ENCODE data around the gene KLC1.
"Not testable (repeated sequence)": the region's sequence is repeated elsewhere in the genome, so short reads cannot be mapped to it uniquely, and the experiment has no call there.

KLC1 gene

GRCh38 chr14:103628684-103629502 is at the start of gene KLC1:
TSS of gene KLC1 (plus strand) at chr14:103629211. CDS start at chr14:103654565, 25,354 bp downstream.
- DNase-seq: peak; percentile 85

- no peak for DNase-seq
Measured at GRCh38 chr14:103581206-103581605, 47.8 kb upstream of the KLC1 start.

- DNase-seq: no peak
Measured at GRCh38 chr14:103581954-103582703, 46.9 kb upstream of the KLC1 start.

GRCh38 chr14:103584326-103584915 is 44.6 kb upstream of the KLC1 start:
- DNase-seq: no peak

- DNase-seq: no peak
Measured at GRCh38 chr14:103593577-103593976, 35.4 kb upstream of the KLC1 start.

- DNase-seq: no peak
Measured at GRCh38 chr14:103594265-103594664, 34.7 kb upstream of the KLC1 start.

- no peak for DNase-seq
Measured at GRCh38 chr14:103597623-103598377, 31.2 kb upstream of the KLC1 start.

- no peak for DNase-seq
Measured at GRCh38 chr14:103600503-103600902, 28.5 kb upstream of the KLC1 start.

GRCh38 chr14:103604620-103605019 is 24.4 kb upstream of the KLC1 start:
- no peak for DNase-seq

GRCh38 chr14:103606963-103607668 is 21.9 kb upstream of the KLC1 start:
- DNase-seq: peak; percentile 24

GRCh38 chr14:103607822-103608221 is 21.2 kb upstream of the KLC1 start:
- no peak for DNase-seq

GRCh38 chr14:103609081-103609480 is 19.9 kb upstream of the KLC1 start:
- DNase-seq: not testable (repeated sequence)

- no peak for DNase-seq
Measured at GRCh38 chr14:103611215-103611614, 17.8 kb upstream of the KLC1 start.

- DNase-seq: no peak
Measured at GRCh38 chr14:103613517-103613916, 15.5 kb upstream of the KLC1 start.

- DNase-seq: no peak
Measured at GRCh38 chr14:103616635-103617300, 12.2 kb upstream of the KLC1 start.

GRCh38 chr14:103619057-103619456 is 10.0 kb upstream of the KLC1 start:
- DNase-seq: no peak

GRCh38 chr14:103621860-103622259 is 7.2 kb upstream of the KLC1 start:
- DNase-seq: no peak

- no peak for DNase-seq
Measured at GRCh38 chr14:103623308-103623707, 5.7 kb upstream of the KLC1 start.

GRCh38 chr14:103623883-103624482 is 5.0 kb upstream of the KLC1 start:
- no peak for DNase-seq

GRCh38 chr14:103624860-103625259 is 4.2 kb upstream of the KLC1 start:
- no peak for DNase-seq

- no peak for DNase-seq
Measured at GRCh38 chr14:103625356-103626095, 3.5 kb upstream of the KLC1 start.

All from activated T-cell treated with anti-CD3 and anti-CD28 coated beads for 4 hours (primary cell).